Caco-2 (cell line): Measurements from ENCODE around the gene BPTF. TPM values are rescaled to one million over a fixed set of nuclear protein-coding genes. Genes with fewer than 3 reads are reported as not detected.
"Not testable (repeated sequence)": the region's sequence is repeated elsewhere in the genome, so short reads cannot be mapped to it uniquely, and the experiment has no call there.

Source experiments
- BruUV-seq: library from RNA; stranded (reverse); fragments of 400-500 nt; replicated peaks from 2 replicates; lab custom pipeline; 2021; lab: Mats Ljungman, UMichigan
- CTCF ChIA-PET: fragments of 300-600 bp; sonication (Branson Sonifier 250); formaldehyde crosslinking; loops from one replicate; lab custom pipeline; 2022; ENCODE audit warnings: antibody characterized with exemption; lab: Charles Lee
- POLR2A ChIA-PET: fragments of 300-600 bp; sonication (Branson Sonifier 250); formaldehyde crosslinking; loops from one replicate; lab custom pipeline; 2022; ENCODE audit warnings: antibody characterized with exemption; lab: Charles Lee
- DNase-seq, 2 experiments: peaks; one replicate each; pipeline versions ENCODE4 v3.0.0 to v3.0.0-alpha.2; 2020 to 2022
- H3K27me3 ChIP-seq: replicated peaks from 2 replicates; pipeline ENCODE4 v1.6.0; 2011; ENCODE audit warnings: low read length; ENCODE audit not compliant: control insufficient read depth, insufficient read depth
- H3K36me3 ChIP-seq: 2 replicates; pipeline ENCODE4 v1.5.1; 2011; ENCODE audit warnings: low read length; ENCODE audit not compliant: control insufficient read depth, insufficient read depth
- H3K4me1 ChIP-seq: fragments of 250-450 bp; sonication (Bioruptor Pico); 2 replicates; pipeline ENCODE4 v1.5.1; 2020; ENCODE audit warnings: mild to moderate bottlenecking
- H3K4me3 ChIP-seq: 2 replicates; pipeline ENCODE4 v1.5.1; 2011; ENCODE audit warnings: low read depth, mild to moderate bottlenecking, control low read depth, low read length
- H3K9me3 ChIP-seq: fragments of 250-450 bp; sonication (Bioruptor Pico); 2 replicates; pipeline ENCODE4 v1.5.1; 2020; ENCODE audit warnings: mild to moderate bottlenecking, moderate library complexity
- H3K27ac Mint-ChIP-seq: one replicate; pipeline ENCODE4 v1.8.0; 2022; ENCODE audit warnings: mixed read lengths; ENCODE audit not compliant: unreplicated experiment
- H3K27me3 Mint-ChIP-seq: one replicate; pipeline ENCODE4 v1.8.0; 2022; ENCODE audit warnings: mixed read lengths; ENCODE audit not compliant: insufficient read depth, unreplicated experiment
- H3K36me3 Mint-ChIP-seq: one replicate; pipeline ENCODE4 v1.8.0; 2022; ENCODE audit warnings: mild to moderate bottlenecking, mixed read lengths; ENCODE audit not compliant: insufficient read depth, unreplicated experiment
- H3K4me1 Mint-ChIP-seq: one replicate; pipeline ENCODE4 v1.8.0; 2022; ENCODE audit warnings: low read depth, mixed read lengths; ENCODE audit not compliant: unreplicated experiment
- H3K4me3 Mint-ChIP-seq: one replicate; pipeline ENCODE4 v1.8.0; 2022; ENCODE audit warnings: mild to moderate bottlenecking, moderate library complexity, mixed read lengths; ENCODE audit not compliant: unreplicated experiment
- H3K9me3 Mint-ChIP-seq: one replicate; pipeline ENCODE4 v1.8.0; 2022; ENCODE audit warnings: mixed read lengths; ENCODE audit not compliant: unreplicated experiment
- intact Hi-C: fragments of 100-400 bp; cut with micrococcal nuclease; formaldehyde crosslinking; loops from one replicate; pipeline ENCODE4 v1.10.0; 2022; ENCODE audit not compliant: unreplicated experiment
- total RNA-seq: library from RNA; stranded (reverse); gene quantifications from 2 replicates; pipeline ENCODE4 v1.2.3, GENCODE V29; 2022
- TF ChIP-seq, protein P1 (sequence below), 2 experiments: fragments of 200-600 bp in 1 of 2; IDR thresholded peaks; 1 replicate in 1 of 2; 2 replicates in 1 of 2; pipeline versions ENCODE4 v1.5.1 to v1.8.0; 2011 to 2022; ENCODE audit warnings: antibody characterized with exemption in 1 of 2, control low read depth in 1 of 2, inconsistent platforms in 1 of 2, low read depth in 1 of 2, low read length in 1 of 2, mild to moderate bottlenecking in 1 of 2, moderate library complexity in 1 of 2; ENCODE audit not compliant: insufficient read depth in 1 of 2, severe bottlenecking in 1 of 2, unreplicated experiment in 1 of 2

The BPTF gene
- total RNA-seq, 1 experiment from 2014 or later: 101 TPM

DNA sequence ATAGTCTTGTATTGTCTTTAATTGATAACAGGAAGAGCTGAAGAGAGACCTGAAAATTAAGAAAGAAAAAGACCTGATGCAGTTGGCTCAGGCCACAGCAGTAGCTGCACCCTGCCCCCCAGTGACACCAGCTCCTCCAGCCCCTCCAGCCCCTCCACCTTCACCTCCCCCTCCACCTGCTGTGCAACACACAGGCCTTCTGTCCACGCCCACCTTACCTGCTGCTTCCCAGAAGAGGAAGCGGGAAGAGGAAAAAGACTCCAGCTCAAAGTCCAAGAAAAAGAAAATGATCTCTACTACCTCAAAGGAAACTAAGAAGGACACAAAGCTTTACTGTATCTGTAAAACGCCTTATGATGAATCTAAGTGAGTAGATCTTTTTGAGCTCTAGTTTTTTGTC is 134.2 kb downstream of the BPTF start:
- ChIA-PET POLR2A (interaction anchor here (0.6 kb wide), 1 partner anchor 23 kb away, joined by 4 read pairs; no protein-coding TSS in a partner anchor), CTCF (interaction anchor here (1.1 to 1.6 kb wide), 2 partner anchors 11 to 17 kb away, joined by 4 to 6 read pairs; no protein-coding TSS in a partner anchor)
- H3K4me3 ChIP-seq: no peak overlapping the region
- Mint-ChIP-seq H3K27ac (peak overlapping the region; percentile 48), H3K4me1 (no peaks in the 10 kb centered on the region), H3K4me3 (no peak overlapping the region), H3K36me3 (peaks cover 43% of the 10 kb centered on the region), H3K27me3 (no peaks in the 10 kb centered on the region), H3K9me3 (no peaks in the 10 kb centered on the region)
- DNase-seq: peak in 1 of 2 experiments; percentile 21
- no peaks in the 10 kb centered on the region; the same call in 1 of the 2 replicates for H3K36me3 ChIP-seq
- BruUV-seq: no TSS peak
- H3K27me3 ChIP-seq: no peaks in the 10 kb centered on the region
- TF ChIP-seq, protein P1, sequence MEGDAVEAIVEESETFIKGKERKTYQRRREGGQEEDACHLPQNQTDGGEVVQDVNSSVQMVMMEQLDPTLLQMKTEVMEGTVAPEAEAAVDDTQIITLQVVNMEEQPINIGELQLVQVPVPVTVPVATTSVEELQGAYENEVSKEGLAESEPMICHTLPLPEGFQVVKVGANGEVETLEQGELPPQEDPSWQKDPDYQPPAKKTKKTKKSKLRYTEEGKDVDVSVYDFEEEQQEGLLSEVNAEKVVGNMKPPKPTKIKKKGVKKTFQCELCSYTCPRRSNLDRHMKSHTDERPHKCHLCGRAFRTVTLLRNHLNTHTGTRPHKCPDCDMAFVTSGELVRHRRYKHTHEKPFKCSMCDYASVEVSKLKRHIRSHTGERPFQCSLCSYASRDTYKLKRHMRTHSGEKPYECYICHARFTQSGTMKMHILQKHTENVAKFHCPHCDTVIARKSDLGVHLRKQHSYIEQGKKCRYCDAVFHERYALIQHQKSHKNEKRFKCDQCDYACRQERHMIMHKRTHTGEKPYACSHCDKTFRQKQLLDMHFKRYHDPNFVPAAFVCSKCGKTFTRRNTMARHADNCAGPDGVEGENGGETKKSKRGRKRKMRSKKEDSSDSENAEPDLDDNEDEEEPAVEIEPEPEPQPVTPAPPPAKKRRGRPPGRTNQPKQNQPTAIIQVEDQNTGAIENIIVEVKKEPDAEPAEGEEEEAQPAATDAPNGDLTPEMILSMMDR (IDR thresholded peaks at IDR 0.05; ENCODE audit: insufficient read depth in 1 of 2, low read depth in 1 of 2, low read length in 1 of 2, severe bottlenecking in 1 of 2, unreplicated experiment in 1 of 2): no peak
- H3K4me1 ChIP-seq: peaks cover 8% of the 10 kb centered on the region; the same call in 1 of the 2 replicates
- H3K9me3 ChIP-seq: no peaks in the 10 kb centered on the region
- intact Hi-C loops: no loop called here

- H3K4me3 Mint-ChIP-seq, BruUV-seq, H3K4me1 ChIP-seq, H3K4me3 ChIP-seq, H3K4me1 Mint-ChIP-seq, H3K36me3 ChIP-seq, H3K27me3 ChIP-seq, H3K27me3 Mint-ChIP-seq, H3K9me3 ChIP-seq, H3K27ac Mint-ChIP-seq, DNase-seq, intact Hi-C loops, POLR2A ChIA-PET, H3K9me3 Mint-ChIP-seq: not testable (repeated sequence)
- H3K36me3 Mint-ChIP-seq: peaks cover 46% of the 10 kb centered on the region
- CTCF ChIA-PET: interaction anchor here (1.6 kb wide), 1 partner anchor 17 kb away, joined by 6 read pairs; no protein-coding TSS in a partner anchor
These were observed 135.0 kb downstream of the BPTF start for GRCh38 chr17:67960276-67960675.

DNA sequence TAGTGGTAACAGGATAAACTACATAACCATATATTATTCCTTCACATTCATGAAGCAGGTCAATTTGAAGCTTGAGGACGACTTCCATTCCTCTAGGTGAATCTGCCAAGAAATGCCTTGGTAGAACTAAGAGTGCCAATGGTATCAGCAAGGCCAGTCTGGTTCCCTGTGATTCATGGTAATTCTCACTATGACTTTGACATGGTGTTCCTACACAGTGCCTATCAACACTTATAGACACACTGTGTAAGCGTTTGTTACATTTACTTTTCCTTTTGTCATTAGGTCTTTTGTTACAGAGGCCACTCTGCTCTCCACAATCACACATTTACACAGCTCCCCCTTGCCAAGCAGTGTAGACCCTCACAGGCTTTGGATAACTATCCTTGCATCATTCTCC is 136.9 kb downstream of the BPTF start:
- H3K4me3 Mint-ChIP-seq, H3K4me1 ChIP-seq, H3K27ac Mint-ChIP-seq, H3K9me3 ChIP-seq, H3K4me3 ChIP-seq, BruUV-seq, H3K9me3 Mint-ChIP-seq, CTCF ChIA-PET, H3K27me3 ChIP-seq, DNase-seq, POLR2A ChIA-PET, H3K4me1 Mint-ChIP-seq, H3K27me3 Mint-ChIP-seq, H3K36me3 ChIP-seq, intact Hi-C loops: not testable (repeated sequence)
- peaks cover 50% of the 10 kb centered on the region for H3K36me3 Mint-ChIP-seq

- BruUV-seq, H3K36me3 ChIP-seq, H3K27me3 Mint-ChIP-seq, H3K9me3 ChIP-seq, H3K4me1 Mint-ChIP-seq, H3K27ac Mint-ChIP-seq, H3K4me1 ChIP-seq, H3K4me3 ChIP-seq, CTCF ChIA-PET, POLR2A ChIA-PET, H3K4me3 Mint-ChIP-seq, H3K27me3 ChIP-seq, intact Hi-C loops, H3K9me3 Mint-ChIP-seq: not testable (repeated sequence)
- TF ChIP-seq, protein P1 (IDR thresholded peaks at IDR 0.05; ENCODE audit: insufficient read depth in 1 of 2, low read depth in 1 of 2, low read length in 1 of 2, severe bottlenecking in 1 of 2, unreplicated experiment in 1 of 2): peak; percentile 58 to 70
- H3K36me3 Mint-ChIP-seq: peaks cover 51% of the 10 kb centered on the region
- peak; percentile 75 to 76 for DNase-seq
These were observed 137.9 kb downstream of the BPTF start for GRCh38 chr17:67963145-67963572.
